Measurements from ENCODE around the gene MED12L.

DNA sequence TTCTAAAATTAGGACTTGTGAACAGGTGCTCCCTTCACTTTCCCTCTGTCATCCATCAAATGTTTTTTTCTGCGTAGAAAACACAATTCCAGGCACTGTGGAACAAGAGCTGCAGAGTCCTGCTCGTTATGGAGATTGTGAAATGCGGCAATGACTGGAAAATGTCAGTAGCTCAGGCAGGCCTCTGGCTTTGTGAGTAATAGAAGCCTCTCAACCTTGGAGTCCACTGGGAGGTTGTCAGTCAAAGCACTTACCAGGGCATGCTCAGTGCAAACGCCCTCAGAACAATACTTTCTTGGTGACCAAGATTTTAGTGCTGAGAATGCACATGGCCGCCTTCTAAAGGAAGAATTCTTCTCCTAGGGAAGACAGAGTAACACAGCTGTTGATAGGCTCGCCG, 26.7 kb upstream of the MED12L start:
- TF ChIP-seq CTCF (tag by site-specific recombination; IDR thresholded peaks at IDR 0.05) (no peak), ZXDB (tag by site-specific recombination; IDR thresholded peaks at IDR 0.05) (no peak), ZBTB7A (tag by site-specific recombination; IDR thresholded peaks at IDR 0.05; ENCODE audit: low read depth) (no peak), REST (tag by site-specific recombination; IDR thresholded peaks at IDR 0.05) (no peak), ZBTB26 (tag by site-specific recombination; optimal IDR thresholded peaks at IDR 0.05) (no peak), ZNF274 (IDR thresholded peaks at IDR 0.05; ENCODE audit: low read length) (no peak), ZNF274 (tag by site-specific recombination; IDR thresholded peaks at IDR 0.05; ENCODE audit: borderline replicate concordance) (no peak), ZNF132 (tag by site-specific recombination; IDR thresholded peaks at IDR 0.05; ENCODE audit: borderline replicate concordance) (no peak), PRDM4 (tag by site-specific recombination; IDR thresholded peaks at IDR 0.05) (no peak), ZNF354C (tag by site-specific recombination; IDR thresholded peaks at IDR 0.05; ENCODE audit: borderline replicate concordance, low read depth) (no peak), ZNF202 (tag by site-specific recombination; IDR thresholded peaks at IDR 0.05; ENCODE audit: borderline replicate concordance) (no peak), INSM2 (tag by site-specific recombination; IDR thresholded peaks at IDR 0.05) (no peak), OSR2 (tag by site-specific recombination; IDR thresholded peaks at IDR 0.05) (no peak)
- TF ChIP-seq, protein P1, sequence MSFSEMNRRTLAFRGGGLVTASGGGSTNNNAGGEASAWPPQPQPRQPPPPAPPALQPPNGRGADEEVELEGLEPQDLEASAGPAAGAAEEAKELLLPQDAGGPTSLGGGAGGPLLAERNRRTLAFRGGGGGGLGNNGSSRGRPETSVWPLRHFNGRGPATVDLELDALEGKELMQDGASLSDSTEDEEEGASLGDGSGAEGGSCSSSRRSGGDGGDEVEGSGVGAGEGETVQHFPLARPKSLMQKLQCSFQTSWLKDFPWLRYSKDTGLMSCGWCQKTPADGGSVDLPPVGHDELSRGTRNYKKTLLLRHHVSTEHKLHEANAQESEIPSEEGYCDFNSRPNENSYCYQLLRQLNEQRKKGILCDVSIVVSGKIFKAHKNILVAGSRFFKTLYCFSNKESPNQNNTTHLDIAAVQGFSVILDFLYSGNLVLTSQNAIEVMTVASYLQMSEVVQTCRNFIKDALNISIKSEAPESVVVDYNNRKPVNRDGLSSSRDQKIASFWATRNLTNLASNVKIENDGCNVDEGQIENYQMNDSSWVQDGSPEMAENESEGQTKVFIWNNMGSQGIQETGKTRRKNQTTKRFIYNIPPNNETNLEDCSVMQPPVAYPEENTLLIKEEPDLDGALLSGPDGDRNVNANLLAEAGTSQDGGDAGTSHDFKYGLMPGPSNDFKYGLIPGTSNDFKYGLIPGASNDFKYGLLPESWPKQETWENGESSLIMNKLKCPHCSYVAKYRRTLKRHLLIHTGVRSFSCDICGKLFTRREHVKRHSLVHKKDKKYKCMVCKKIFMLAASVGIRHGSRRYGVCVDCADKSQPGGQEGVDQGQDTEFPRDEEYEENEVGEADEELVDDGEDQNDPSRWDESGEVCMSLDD (tag by site-specific recombination; IDR thresholded peaks at IDR 0.05) = no peak

Measured in HEK293 (cell line).